SK-N-DZ (cell line): ENCODE measurements around the gene GLT8D2. TPM values are rescaled to one million over a fixed set of nuclear protein-coding genes. Genes with fewer than 3 reads are reported as not detected.
A peak's percentile ranks its signal among the peaks of the same experiment; 100 is the strongest.

Experiments
- DNase-seq: peaks from one replicate; pipeline ENCODE4 v3.0.0-alpha.2; 2015; ENCODE audit warnings: low spot score
- polyA plus RNA-seq, 2 experiments: library from polyadenylated mRNA; depleted of rRNA; stranded (reverse); fragments of >200 nt; gene quantifications; 2 replicates each; pipeline ENCODE4 v1.2.3, GENCODE V29; 2014

GLT8D2 gene
- polyA plus RNA-seq (2014; cell fraction: cytosol; rRNA removed): 1.2 TPM in 1 of 2 replicates, not detected in the other
- polyA plus RNA-seq (2014; cell fraction: nucleus; rRNA removed): 1.3 and 2.3 TPM in 2 replicates

DNA sequence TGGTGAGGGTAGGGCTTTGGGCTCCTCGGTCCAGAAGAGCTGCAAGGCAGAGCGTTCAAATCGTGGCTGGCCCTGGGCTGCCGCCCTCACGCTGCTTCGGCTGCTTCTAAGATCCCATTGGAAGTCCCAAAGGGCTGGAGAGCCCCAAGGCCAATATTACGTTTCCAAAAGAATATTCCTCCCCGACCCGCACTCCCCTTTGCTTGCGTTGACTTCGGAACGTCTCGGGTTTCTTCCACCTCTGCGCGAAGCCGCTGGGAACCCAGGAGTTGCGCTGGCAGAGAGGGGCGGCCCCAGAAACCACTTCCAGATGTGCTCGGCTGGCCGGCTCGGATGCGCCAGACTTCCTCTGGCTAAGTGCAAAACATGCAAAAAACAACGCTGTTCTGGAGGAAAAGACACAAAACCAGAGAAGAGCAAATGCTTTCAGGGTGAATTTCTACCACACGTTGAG is at the start of gene GLT8D2:
TSS of gene GLT8D2 (minus strand) at position 285 of the 454 bp plus-strand sequence. CDS start 30,539 bp downstream, outside the sequence.
- no peak for DNase-seq

- DNase-seq: no peak
These were observed 48.0 kb upstream of the GLT8D2 start for GRCh38 chr12:104097954-104098353.

GRCh38 chr12:104095289-104095688 is 45.3 kb upstream of the GLT8D2 start:
- DNase-seq: no peak

DNA sequence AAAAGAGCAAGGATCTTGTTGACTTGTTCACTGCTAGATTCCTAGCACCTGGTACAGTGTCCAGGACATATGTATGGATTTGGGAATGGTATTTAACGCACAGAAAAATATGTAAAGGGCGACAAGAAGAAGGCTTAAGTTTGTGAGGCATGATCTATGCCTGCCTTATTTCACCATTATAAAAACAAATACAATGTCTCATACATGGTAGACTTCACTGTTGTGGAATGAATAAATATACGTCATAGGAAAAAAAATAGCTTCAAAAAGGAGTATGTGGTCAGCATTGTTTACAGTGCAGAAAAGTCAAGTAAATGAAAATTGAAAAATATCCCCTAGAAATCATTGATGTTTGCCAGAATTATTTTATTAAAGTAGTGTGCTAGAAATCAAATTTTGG is 44.3 kb upstream of the GLT8D2 start:
- no peak for DNase-seq

GRCh38 chr12:104091136-104091535 is 41.1 kb upstream of the GLT8D2 start:
- no peak for DNase-seq

GRCh38 chr12:104090685-104091084 is 40.7 kb upstream of the GLT8D2 start:
- DNase-seq: no peak

DNA sequence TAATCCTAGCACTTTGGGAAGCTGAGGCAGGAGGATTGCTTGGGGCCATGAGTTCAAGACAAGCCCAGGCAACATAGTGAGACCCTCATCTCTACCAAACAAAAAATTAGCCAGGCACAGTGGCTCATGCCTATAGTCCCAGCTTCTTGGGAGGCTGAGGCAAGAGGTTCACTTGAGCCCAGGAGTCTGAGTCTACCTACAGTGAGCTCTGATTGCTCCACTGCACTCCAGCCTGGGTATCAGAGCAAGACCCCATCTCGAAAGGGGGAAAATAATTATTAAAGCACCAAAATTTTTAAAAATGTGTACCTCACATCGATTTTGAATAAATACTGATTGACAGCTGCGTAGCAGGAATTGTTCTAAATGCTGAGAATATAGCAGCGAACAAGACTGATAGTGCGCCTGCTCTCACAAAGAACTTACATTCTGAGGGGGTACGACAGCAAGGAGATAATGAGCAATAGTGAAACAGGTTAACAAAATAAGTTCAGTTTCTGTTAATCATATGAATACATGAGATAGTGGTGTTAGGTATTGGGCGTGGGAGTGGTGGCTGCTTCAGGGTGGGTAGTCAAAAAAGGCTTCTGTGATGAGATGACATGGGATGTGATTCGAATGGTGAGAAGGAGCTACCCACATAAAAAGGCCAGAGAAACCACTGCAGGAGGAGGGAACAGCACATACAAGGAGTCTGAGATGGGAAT is 33.9 kb upstream of the GLT8D2 start:
- no peak for DNase-seq

GRCh38 chr12:104080764-104081163 is 30.8 kb upstream of the GLT8D2 start:
- DNase-seq: no peak

GRCh38 chr12:104079024-104079423 is 29.0 kb upstream of the GLT8D2 start:
- DNase-seq: no peak

- DNase-seq: no peak
These were observed 23.7 kb upstream of the GLT8D2 start for GRCh38 chr12:104073699-104074098.

DNA sequence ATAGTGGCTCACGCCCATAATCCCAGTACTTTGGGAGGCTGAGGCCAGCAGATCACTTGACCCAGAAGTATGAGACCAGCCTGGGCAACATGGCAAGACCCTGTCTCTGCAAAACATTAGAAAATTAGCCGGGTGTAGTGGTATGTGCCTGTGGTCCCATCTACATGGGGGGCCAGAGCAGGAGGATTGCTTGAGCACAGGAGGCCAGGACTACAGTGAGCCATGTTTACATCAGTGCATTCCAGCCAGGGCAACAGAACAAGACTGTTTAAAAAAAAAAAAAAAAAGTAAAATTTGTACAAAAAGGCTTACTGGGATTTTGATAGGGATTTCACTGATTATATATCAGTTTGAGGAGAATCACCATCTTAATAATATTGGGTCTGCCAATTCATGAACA is 22.1 kb upstream of the GLT8D2 start:
- DNase-seq: no peak

DNA sequence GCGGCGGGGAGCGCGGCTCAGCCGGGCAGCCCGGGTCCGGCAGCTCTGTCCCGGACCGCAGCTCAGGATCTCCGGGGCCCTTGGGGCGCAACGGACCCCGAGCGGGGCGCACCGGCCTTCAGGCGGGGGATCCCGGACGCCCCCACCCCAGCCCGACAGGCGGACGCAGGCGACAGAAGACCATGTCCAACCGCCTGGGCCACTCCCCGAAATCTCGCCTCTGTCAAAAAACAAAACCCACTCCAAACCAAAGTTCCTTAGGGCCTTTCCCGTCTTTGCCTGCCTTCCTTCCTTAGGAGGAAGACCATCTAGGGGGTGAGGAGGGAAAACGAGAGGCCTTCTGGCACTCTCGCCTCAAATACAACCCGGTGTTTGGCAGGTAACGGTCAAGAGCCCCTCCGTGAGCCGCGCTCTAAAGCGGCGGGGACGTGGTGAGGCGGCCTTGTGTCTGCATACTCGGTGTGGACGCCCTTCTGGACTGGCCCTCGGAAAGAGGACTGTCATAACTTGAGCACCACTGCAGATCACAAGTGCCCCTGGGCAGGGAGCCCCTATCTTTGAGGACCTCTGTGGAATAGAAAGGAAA is 14.9 kb upstream of the GLT8D2 start:
- DNase-seq: no peak

- DNase-seq: peak; percentile 93
These were observed 14.2 kb upstream of the GLT8D2 start, which contains the start of gene HCFC2 for GRCh38 chr12:104064031-104064841. Gene HCFC2, plus strand, starts transcription at chr12:104064531. Its CDS starts 30 bp downstream, at chr12:104064561.

DNA sequence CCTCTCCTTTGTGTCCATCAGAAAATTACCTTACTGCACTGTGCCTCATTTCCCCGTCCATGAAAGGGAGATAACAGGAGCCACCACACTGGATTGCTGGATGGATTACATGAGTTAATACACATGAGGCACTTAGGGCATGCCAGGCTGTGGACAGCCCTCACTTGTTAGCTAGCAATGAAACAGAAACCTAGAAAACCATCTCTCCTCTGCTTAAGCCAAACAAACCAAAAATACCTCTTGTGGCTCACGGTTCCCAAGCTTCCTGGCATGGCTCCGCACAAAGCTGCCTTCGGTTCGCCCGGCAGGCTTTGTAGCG is 13.7 kb upstream of the GLT8D2 start:
- DNase-seq: no peak

DNA sequence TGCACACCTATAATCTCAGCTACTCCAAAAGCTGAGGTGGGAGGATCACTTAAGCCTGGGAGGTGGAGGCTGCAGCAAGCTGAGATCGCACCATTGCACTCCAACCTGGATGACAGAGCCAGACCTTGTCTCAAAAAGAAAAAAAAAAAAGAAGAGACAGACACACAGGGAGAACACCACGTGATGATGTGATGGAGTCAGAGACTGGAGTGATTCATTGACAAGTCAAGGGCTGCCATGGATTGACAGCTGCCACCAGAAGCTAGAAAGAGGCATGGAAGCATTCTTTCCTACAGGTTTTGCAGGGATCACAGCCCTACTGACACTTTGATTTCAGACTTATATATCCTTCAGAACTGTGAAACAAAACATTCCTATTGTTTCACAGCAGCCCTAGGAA is 10.8 kb upstream of the GLT8D2 start:
- DNase-seq: no peak

- no peak for DNase-seq
These were observed 10.0 kb upstream of the GLT8D2 start for GRCh38 chr12:104059963-104060362.

DNA sequence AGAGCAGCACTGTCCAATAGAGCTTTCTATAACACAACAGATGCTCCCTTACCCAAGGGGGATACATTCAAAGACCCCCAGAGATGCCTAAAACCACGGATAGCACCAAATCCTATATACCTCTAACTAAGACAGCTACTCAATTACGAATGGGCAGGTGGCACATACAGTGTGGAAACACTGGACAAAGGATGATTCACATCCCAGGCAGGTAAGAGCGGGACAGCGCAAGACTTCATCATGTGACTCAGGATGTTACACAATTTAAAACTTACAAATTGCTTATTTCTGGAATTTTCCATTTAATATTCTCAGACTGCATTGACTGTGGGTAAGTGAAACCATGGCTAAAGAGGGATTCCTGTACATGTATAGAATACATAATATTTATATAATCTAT is 8.8 kb upstream of the GLT8D2 start:
- no peak for DNase-seq

GRCh38 chr12:104057771-104058197 is 7.8 kb upstream of the GLT8D2 start:
- DNase-seq: no peak

GRCh38 chr12:104056419-104056972 is 6.5 kb upstream of the GLT8D2 start:
- no peak for DNase-seq

DNA sequence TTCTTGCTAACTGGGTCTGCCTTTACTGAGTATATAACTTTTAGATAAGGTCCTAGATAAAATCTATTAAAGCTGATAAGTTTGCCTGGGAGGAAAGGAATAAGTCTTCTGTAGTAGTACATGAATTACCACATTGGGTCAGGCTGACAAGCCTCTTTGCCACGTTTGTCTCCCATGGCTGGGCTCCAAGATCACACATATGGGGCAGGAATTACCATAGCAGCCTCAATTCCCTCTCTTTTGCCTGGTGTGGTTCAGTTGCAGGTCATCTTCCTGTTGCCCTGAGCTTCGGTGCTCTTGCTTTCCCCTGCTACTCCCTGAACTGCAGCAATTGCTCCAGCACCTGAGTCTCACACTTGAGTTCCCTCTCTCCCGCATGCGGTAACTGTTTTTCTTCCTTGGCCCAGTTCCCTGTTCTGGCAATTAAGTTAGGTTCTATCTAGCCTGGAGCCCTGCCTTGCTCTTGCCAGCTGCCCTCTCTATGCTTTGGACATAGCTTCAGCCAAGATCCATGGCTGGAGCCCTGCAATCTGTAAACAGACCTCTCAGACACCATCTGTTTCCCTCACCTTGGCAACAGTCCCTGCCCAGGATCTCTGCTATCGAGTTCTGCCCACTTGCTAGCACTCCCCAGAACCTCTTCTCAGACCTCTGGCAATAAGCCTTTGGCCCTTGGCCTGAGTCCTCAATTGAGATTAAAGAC is 5.8 kb upstream of the GLT8D2 start:
- DNase-seq: no peak

GRCh38 chr12:104054681-104055346 is 4.8 kb upstream of the GLT8D2 start:
- DNase-seq: no peak
